Measurements from ENCODE around the gene BCAR1. TPM values are rescaled to one million over a fixed set of nuclear protein-coding genes. Genes with fewer than 3 reads are reported as not detected.

BCAR1 gene
- total and polyA plus RNA-seq, 2 of the 13 experiments (the other 11 are each of a cell fraction or from before 2014, with no cell fraction given), result 48.1 to 51.7 TPM

DNA sequence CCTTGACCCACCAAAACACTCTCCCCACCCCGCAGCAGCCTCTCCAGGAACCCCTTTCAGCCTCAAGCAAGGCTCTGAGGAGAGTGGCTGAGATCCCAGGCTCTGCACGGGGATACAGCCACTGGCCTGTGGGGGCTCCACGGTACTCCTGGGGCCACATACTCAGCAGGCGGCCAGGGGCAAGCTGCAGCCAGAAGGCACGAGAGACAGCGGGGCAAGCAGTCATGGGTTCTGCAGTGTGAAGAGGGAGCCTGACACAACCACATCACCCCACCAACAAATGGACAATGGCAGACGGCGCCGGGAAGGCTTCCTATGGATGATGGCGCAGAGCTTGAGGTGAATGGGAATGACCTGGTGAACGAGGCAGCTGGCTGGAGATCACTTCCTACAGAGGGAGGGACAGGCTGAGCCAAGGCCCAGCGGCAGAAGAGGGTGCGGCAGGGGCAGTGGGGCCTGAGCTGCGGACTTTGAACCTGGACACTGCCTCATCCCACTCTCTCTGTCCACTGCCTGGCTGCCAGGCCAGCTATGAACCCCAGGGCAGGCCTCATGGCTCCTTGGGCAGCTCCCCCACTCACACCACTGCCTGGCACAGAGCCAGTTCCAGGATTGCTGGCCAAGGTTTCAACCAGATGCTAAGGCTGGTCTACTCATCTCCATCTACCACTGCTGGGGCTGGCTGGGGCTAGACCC lies 10.8 kb upstream of the BCAR1 start (continued):
- TF ChIP-seq ZNF761 (CRISPR knock-in tag; conservative IDR thresholded peaks at IDR 0.05), result no peak
- 0 out of 2 replicates have a peak, but pooled peaks have one; percentile 17 for TF ChIP-seq ZNF776 (CRISPR knock-in tag; IDR thresholded peaks at IDR 0.05)
- peak; percentile 4; the same call in 1 of the 2 replicates for TF ChIP-seq SIX4 (CRISPR knock-in tag; IDR thresholded peaks at IDR 0.05)
- no peak for TF ChIP-seq ZFYVE20 (CRISPR knock-in tag; IDR thresholded peaks at IDR 0.05; ENCODE audit: borderline replicate concordance, low read depth)
- TF ChIP-seq ZNF772 (CRISPR knock-in tag; IDR thresholded peaks at IDR 0.05), result peak; percentile 86; the same call in 1 of the 2 replicates
- peak; percentile 88; the same call in 1 of the 2 replicates for TF ChIP-seq ZNF780A (CRISPR knock-in tag; IDR thresholded peaks at IDR 0.05)
- TF ChIP-seq TGIF2 (CRISPR knock-in tag; IDR thresholded peaks at IDR 0.05), result peak; percentile 56
- TF ChIP-seq, protein P1, sequence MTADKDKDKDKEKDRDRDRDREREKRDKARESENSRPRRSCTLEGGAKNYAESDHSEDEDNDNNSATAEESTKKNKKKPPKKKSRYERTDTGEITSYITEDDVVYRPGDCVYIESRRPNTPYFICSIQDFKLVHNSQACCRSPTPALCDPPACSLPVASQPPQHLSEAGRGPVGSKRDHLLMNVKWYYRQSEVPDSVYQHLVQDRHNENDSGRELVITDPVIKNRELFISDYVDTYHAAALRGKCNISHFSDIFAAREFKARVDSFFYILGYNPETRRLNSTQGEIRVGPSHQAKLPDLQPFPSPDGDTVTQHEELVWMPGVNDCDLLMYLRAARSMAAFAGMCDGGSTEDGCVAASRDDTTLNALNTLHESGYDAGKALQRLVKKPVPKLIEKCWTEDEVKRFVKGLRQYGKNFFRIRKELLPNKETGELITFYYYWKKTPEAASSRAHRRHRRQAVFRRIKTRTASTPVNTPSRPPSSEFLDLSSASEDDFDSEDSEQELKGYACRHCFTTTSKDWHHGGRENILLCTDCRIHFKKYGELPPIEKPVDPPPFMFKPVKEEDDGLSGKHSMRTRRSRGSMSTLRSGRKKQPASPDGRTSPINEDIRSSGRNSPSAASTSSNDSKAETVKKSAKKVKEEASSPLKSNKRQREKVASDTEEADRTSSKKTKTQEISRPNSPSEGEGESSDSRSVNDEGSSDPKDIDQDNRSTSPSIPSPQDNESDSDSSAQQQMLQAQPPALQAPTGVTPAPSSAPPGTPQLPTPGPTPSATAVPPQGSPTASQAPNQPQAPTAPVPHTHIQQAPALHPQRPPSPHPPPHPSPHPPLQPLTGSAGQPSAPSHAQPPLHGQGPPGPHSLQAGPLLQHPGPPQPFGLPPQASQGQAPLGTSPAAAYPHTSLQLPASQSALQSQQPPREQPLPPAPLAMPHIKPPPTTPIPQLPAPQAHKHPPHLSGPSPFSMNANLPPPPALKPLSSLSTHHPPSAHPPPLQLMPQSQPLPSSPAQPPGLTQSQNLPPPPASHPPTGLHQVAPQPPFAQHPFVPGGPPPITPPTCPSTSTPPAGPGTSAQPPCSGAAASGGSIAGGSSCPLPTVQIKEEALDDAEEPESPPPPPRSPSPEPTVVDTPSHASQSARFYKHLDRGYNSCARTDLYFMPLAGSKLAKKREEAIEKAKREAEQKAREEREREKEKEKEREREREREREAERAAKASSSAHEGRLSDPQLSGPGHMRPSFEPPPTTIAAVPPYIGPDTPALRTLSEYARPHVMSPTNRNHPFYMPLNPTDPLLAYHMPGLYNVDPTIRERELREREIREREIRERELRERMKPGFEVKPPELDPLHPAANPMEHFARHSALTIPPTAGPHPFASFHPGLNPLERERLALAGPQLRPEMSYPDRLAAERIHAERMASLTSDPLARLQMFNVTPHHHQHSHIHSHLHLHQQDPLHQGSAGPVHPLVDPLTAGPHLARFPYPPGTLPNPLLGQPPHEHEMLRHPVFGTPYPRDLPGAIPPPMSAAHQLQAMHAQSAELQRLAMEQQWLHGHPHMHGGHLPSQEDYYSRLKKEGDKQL (CRISPR knock-in tag; IDR thresholded peaks at IDR 0.05; ENCODE audit: low read depth), result peak; percentile 62; the same call in 1 of the 2 replicates
- TF ChIP-seq ADNP (CRISPR knock-in tag; IDR thresholded peaks at IDR 0.05), result peak; percentile 82
- TF ChIP-seq SRSF9 (IDR thresholded peaks at IDR 0.05; ENCODE audit: borderline replicate concordance, insufficient read depth, low read depth, low read length, poor library complexity, severe bottlenecking), result no peak
- TF ChIP-seq EEA1 (CRISPR knock-in tag; IDR thresholded peaks at IDR 0.05; ENCODE audit: borderline replicate concordance), result no peak
- TF ChIP-seq ZNF468 (CRISPR knock-in tag; IDR thresholded peaks at IDR 0.05), result no peak
- TF ChIP-seq ZNF883 (CRISPR knock-in tag; IDR thresholded peaks at IDR 0.05; ENCODE audit: not compliant biosample characterization), result peak; percentile 45
- 0 out of 2 replicates have a peak, but pooled peaks have one; percentile 60 for TF ChIP-seq TOPORS (CRISPR knock-in tag; IDR thresholded peaks at IDR 0.05)
- TF ChIP-seq CEBPB (IDR thresholded peaks at IDR 0.05; ENCODE audit: borderline replicate concordance, low read depth, low read length), result no peak
- TF ChIP-seq CCAR2 (optimal IDR thresholded peaks at IDR 0.05; ENCODE audit: low read depth, low read length), result no peak
- TF ChIP-seq NCOA1 (CRISPR knock-in tag; IDR thresholded peaks at IDR 0.05), result no peak
- TF ChIP-seq ZBTB20 (CRISPR knock-in tag; IDR thresholded peaks at IDR 0.05; ENCODE audit: borderline replicate concordance, low read depth), result peak; percentile 83; the same call in 1 of the 2 replicates
- peak; percentile 97 for TF ChIP-seq ZIK1 (CRISPR knock-in tag; IDR thresholded peaks at IDR 0.05; ENCODE audit: borderline replicate concordance, low read depth)
- 0 out of 2 replicates have a peak, but pooled peaks have one; percentile 64 for TF ChIP-seq KMT2B (CRISPR knock-in tag; IDR thresholded peaks at IDR 0.05)
- TF ChIP-seq POGZ (CRISPR knock-in tag; IDR thresholded peaks at IDR 0.05), result peak; percentile 82; the same call in 1 of the 2 replicates
- TF ChIP-seq HMGA1 (CRISPR knock-in tag; conservative IDR thresholded peaks at IDR 0.05), result no peak
- peak; percentile 75 for TF ChIP-seq ZNF501 (CRISPR knock-in tag; IDR thresholded peaks at IDR 0.05)

Data from HepG2 (cell line).